ENCODE results near the gene TMEM115.

GRCh38 chr3:50339485-50340146 is 19.7 kb downstream of the TMEM115 start:
- TF ChIP-seq POLR2AphosphoS5 (IDR thresholded peaks at IDR 0.05): no peak
- no peak for TF ChIP-seq CTCF (IDR thresholded peaks at IDR 0.05)
- no peak for TF ChIP-seq POLR2A (IDR thresholded peaks at IDR 0.05)

Data from prostate gland (tissue), 2 donors.